B cell (primary cell): ENCODE measurements around the gene TNFAIP8L2.

Experiments used
- EZH2 ChIP-seq: IDR thresholded peaks from 2 replicates; pipeline ENCODE4 v1.6.1; 2012; ENCODE audit warnings: borderline replicate concordance, low read depth, mild to moderate bottlenecking, moderate library complexity, low read length; ENCODE audit not compliant: insufficient read depth, poor library complexity, severe bottlenecking
- TF ChIP-seq, protein P1 (sequence below): fragments of 200-600 bp; IDR thresholded peaks from one replicate; pipeline ENCODE4 v1.8.0; 2022; ENCODE audit warnings: antibody characterized with exemption, mild to moderate bottlenecking

DNA sequence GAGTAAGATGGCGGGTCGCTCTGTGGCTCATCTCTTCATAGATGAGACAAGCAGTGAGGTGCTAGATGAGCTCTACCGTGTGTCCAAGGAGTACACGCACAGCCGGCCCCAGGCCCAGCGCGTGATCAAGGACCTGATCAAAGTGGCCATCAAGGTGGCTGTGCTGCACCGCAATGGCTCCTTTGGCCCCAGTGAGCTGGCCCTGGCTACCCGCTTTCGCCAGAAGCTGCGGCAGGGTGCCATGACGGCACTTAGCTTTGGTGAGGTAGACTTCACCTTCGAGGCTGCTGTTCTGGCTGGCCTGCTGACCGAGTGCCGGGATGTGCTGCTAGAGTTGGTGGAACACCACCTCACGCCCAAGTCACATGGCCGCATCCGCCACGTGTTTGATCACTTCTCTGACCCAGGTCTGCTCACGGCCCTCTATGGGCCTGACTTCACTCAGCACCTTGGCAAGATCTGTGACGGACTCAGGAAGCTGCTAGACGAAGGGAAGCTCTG, 2.4 kb downstream of the TNFAIP8L2 start:
- TF ChIP-seq, protein P1, sequence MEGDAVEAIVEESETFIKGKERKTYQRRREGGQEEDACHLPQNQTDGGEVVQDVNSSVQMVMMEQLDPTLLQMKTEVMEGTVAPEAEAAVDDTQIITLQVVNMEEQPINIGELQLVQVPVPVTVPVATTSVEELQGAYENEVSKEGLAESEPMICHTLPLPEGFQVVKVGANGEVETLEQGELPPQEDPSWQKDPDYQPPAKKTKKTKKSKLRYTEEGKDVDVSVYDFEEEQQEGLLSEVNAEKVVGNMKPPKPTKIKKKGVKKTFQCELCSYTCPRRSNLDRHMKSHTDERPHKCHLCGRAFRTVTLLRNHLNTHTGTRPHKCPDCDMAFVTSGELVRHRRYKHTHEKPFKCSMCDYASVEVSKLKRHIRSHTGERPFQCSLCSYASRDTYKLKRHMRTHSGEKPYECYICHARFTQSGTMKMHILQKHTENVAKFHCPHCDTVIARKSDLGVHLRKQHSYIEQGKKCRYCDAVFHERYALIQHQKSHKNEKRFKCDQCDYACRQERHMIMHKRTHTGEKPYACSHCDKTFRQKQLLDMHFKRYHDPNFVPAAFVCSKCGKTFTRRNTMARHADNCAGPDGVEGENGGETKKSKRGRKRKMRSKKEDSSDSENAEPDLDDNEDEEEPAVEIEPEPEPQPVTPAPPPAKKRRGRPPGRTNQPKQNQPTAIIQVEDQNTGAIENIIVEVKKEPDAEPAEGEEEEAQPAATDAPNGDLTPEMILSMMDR: no peak
- no peak for TF ChIP-seq EZH2
